ENCODE results near the gene TSKS.

Gene TSKS

DNA sequence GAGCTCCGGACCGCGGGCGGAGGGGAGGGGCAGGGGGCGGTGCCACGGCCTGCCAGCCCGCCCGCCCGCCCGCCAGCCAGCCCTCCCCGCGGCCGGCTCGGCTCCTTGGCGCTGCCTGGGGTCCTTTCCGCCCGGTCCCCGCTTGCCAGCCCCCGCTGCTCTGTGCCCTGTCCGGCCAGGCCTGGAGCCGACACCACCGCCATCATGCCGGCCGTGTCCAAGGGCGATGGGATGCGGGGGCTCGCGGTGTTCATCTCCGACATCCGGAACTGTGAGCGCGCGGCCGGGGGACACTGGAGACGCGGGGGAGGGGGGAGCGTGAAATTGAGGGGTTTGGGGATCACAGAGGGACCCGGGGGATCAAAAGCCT, 3.8 kb upstream of the TSKS start, which contains the start of gene AP2A1:
Gene AP2A1 (plus strand): TSS at position 72 of the 370 bp plus-strand sequence. CDS start 133 bp downstream, at position 205.
- Histone ChIP-seq H3K27me3 (ENCODE audit: insufficient read depth, low read length) (no peaks in the 10 kb centered on the region), H2AFZ (ENCODE audit: low read length, unreplicated experiment) (peak within 1 kb of the TSS; percentile 10), H3K36me3 (ENCODE audit: insufficient read depth, low read length) (no peaks in the 10 kb centered on the region), H3K79me2 (ENCODE audit: control insufficient read depth, insufficient read depth, low read length, unreplicated experiment) (peaks cover 42% of the 10 kb centered on the region), H3K4me1 (ENCODE audit: control insufficient read depth, insufficient read depth, low read length, unreplicated experiment) (peaks cover 7% of the 10 kb centered on the region), H3K4me3 (ENCODE audit: low read depth, low read length) (peak within 1 kb of the TSS; percentile 93), H3K27ac (ENCODE audit: low read depth, low read length) (peak within 1 kb of the TSS; percentile 98)

DNA sequence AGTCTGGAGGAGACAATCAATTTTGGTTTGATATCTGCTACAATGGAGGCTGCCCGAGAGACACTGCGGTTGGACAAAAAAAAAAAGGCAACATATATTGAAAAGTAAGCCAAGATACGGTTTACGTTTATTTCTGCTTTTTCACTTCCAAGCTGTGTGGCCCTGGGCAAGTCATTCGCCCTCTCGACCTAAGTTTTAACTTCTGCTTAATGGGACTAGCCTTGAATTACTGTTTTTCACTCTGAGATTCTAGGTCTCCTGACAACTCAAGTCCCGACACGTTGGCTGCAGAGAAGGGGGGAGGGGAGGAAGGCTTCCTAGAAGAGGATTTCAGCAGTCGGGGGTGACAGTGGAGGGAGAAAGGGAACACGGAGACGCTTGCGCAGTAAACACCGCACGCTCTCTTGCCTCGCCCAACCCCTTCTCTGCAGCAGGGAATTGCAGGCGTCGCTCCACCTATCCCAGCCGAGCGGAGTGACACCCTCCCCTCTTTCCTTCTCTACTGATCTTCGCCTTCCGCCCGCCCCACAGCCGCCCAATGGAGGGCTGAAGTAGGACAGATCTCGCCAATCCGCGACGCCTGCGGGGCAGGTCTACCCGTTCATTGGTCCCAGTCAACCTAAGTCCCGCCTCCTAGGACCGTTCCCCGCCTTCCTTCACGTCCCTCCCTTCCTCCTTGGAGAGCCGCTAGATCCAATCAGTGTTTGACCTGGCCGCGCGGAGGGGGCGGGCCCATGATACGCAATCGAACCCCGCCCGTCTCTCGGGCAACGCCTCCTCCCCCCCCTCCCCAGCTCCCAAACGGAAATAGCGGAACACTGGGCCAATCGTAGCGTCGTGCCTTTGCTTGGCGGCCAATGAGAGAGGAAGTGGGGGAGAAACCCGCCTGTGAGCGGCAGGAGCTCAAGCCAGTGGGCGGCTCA, 3.2 kb upstream of the TSKS start:
- H2AFZ ChIP-seq (ENCODE audit: low read length, unreplicated experiment): no peak overlapping the region
- peaks cover 11% of the 10 kb centered on the region for H3K4me1 ChIP-seq (ENCODE audit: control insufficient read depth, insufficient read depth, low read length, unreplicated experiment)
- no peaks in the 10 kb centered on the region for H3K27me3 ChIP-seq (ENCODE audit: insufficient read depth, low read length)
- no peaks in the 10 kb centered on the region for H3K36me3 ChIP-seq (ENCODE audit: insufficient read depth, low read length)
- peak overlapping the region; percentile 98 for H3K27ac ChIP-seq (ENCODE audit: low read depth, low read length)
- H3K79me2 ChIP-seq (ENCODE audit: control insufficient read depth, insufficient read depth, low read length, unreplicated experiment): peaks cover 39% of the 10 kb centered on the region
- H3K4me3 ChIP-seq (ENCODE audit: low read depth, low read length): peak overlapping the region; percentile 71

DNA sequence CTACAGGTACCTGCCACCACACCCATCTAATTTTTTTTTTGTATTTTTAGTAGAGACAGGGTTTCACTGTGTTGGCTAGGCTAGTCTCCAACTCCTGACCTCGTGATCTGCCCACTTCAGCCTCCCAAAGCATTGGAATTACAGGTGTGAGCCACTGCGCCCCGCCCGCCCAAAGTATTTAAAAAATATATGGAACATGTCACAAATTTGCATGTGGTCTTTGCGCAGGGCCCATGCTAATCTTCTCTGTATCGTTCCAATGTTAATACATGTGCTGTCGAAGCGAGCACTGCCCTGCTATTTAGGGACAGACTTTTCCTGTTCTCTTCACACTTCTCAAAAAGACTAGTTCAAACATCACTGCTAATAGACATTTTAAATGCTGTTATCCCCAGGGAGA, 1.2 kb upstream of the TSKS start:
- Histone ChIP-seq H3K27me3 (ENCODE audit: insufficient read depth, low read length) (no peaks in the 10 kb centered on the region), H3K79me2 (ENCODE audit: control insufficient read depth, insufficient read depth, low read length, unreplicated experiment) (peaks cover 23% of the 10 kb centered on the region), H3K4me1 (ENCODE audit: control insufficient read depth, insufficient read depth, low read length, unreplicated experiment) (peaks cover 11% of the 10 kb centered on the region), H3K27ac (ENCODE audit: low read depth, low read length) (no peak overlapping the region), H3K36me3 (ENCODE audit: insufficient read depth, low read length) (no peaks in the 10 kb centered on the region), H3K4me3 (ENCODE audit: low read depth, low read length) (no peak overlapping the region), H2AFZ (ENCODE audit: low read length, unreplicated experiment) (no peak overlapping the region)

DNA sequence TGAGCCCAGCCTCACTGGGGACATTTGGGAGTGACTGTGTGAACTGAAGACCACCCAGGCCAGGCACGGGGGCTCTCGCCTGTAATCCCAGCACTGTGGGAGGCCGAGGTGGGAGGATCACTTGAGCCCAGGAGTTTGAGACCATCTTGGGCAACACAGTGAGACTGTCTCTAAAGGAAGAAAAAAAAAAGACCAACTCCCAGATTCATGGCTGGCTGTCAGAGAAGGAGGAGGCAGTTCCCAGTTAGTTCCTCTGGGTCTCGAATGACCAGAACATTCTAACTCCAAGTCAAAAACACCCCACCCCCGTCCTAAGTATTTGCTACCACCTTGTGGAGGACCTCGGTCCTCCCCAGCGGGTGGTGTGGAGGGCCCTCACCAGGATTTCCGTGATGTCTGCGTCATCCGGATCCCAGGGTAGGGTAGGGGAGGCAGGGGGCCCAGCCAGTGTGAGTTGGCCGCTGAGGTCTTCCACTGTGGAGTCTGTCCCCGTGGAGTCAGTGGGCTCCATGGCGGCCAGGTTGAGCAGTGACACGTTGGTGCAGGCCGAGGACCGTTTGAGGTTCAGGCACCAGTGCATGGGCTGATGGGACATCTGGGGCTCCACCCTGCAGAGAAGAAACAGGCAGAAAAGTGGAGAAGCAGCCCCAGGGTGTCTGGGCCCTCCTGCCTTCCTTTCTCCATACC, 1.3 kb downstream of the TSKS start:
- Histone ChIP-seq H3K4me1 (ENCODE audit: control insufficient read depth, insufficient read depth, low read length, unreplicated experiment) (peaks cover 7% of the 10 kb centered on the region), H3K4me3 (ENCODE audit: low read depth, low read length) (no peak overlapping the region), H3K36me3 (ENCODE audit: insufficient read depth, low read length) (no peaks in the 10 kb centered on the region), H3K27ac (ENCODE audit: low read depth, low read length) (peak overlapping the region; percentile 34), H3K27me3 (ENCODE audit: insufficient read depth, low read length) (no peaks in the 10 kb centered on the region), H2AFZ (ENCODE audit: low read length, unreplicated experiment) (peak overlapping the region; percentile 77), H3K79me2 (ENCODE audit: control insufficient read depth, insufficient read depth, low read length, unreplicated experiment) (no peaks in the 10 kb centered on the region)

DNA sequence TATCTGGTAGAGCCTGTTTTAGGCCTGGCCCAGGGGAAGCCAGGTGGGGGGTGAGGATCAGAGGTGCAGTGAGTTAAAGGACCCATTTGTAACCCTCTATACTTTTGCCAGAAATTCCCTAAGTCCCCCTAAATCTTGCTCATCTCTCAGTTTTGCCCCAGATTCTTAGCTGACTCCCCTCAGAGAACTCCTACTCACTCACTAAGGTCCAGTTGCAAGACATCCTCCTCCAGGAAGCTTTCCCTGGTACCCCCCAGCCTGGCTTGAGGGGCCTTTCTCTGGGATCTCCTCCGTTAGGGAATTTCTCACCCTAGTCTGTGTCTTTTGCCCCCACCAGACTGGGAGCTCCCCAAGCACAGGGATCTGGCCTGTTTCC, 1.9 kb downstream of the TSKS start:
- Histone ChIP-seq H2AFZ (ENCODE audit: low read length, unreplicated experiment) (no peak overlapping the region), H3K36me3 (ENCODE audit: insufficient read depth, low read length) (no peaks in the 10 kb centered on the region), H3K27me3 (ENCODE audit: insufficient read depth, low read length) (no peaks in the 10 kb centered on the region), H3K27ac (ENCODE audit: low read depth, low read length) (peak overlapping the region; percentile 34), H3K79me2 (ENCODE audit: control insufficient read depth, insufficient read depth, low read length, unreplicated experiment) (no peaks in the 10 kb centered on the region), H3K4me3 (ENCODE audit: low read depth, low read length) (no peak overlapping the region), H3K4me1 (ENCODE audit: control insufficient read depth, insufficient read depth, low read length, unreplicated experiment) (peaks cover 7% of the 10 kb centered on the region)

DNA sequence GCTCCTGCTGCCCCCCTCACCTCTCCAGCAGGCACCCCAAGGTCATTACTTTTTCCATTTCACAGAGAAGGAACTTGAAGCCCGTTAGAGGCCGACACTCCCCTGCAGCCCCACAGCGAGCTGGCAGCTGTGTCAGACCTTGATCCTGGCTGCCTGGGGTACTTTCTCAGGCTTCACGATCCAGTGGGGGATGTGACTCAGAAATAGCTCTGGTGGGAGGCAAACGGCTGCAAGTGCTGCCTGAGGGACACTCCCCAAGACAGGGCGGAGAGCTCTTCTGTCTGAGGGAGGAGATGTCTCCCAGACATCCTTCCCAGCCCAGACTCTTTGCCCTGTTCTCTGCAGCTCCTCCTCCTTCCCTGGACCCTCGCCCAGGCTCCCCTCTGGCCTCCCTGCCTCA, 4.8 kb downstream of the TSKS start:
- H3K4me1 ChIP-seq (ENCODE audit: control insufficient read depth, insufficient read depth, low read length, unreplicated experiment): peaks cover 7% of the 10 kb centered on the region
- no peaks in the 10 kb centered on the region for H3K79me2 ChIP-seq (ENCODE audit: control insufficient read depth, insufficient read depth, low read length, unreplicated experiment)
- H3K4me3 ChIP-seq (ENCODE audit: low read depth, low read length): no peak overlapping the region
- H3K36me3 ChIP-seq (ENCODE audit: insufficient read depth, low read length): no peaks in the 10 kb centered on the region
- no peak overlapping the region for H3K27ac ChIP-seq (ENCODE audit: low read depth, low read length)
- H3K27me3 ChIP-seq (ENCODE audit: insufficient read depth, low read length): no peaks in the 10 kb centered on the region
- no peak overlapping the region for H2AFZ ChIP-seq (ENCODE audit: low read length, unreplicated experiment)

DNA sequence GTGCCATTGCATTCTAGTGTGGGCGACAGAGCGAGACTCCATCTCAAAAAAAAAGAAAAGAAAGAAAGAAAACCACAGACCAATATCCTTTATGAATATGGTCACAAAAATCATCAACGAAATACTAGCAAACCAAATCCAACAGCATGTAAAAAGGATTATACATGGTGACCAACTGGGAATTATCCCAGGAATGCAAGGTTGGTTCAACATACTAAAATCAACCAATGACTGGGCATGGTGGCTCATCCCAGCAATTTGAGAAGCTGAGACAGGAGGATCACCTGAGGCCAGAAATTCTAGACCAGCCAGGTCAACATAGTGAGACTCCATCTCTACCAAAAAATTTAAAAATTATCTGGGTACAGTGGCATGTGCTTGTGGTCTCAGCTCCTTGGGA, 7.2 kb downstream of the TSKS start:
- Histone ChIP-seq H3K27ac (ENCODE audit: low read depth, low read length) (0 out of 2 replicates have a peak overlapping the region, but pooled peaks have one; percentile 5), H3K4me1 (ENCODE audit: control insufficient read depth, insufficient read depth, low read length, unreplicated experiment) (peaks cover 3% of the 10 kb centered on the region), H3K27me3 (ENCODE audit: insufficient read depth, low read length) (no peaks in the 10 kb centered on the region), H3K4me3 (ENCODE audit: low read depth, low read length) (no peak overlapping the region), H3K36me3 (ENCODE audit: insufficient read depth, low read length) (no peaks in the 10 kb centered on the region), H2AFZ (ENCODE audit: low read length, unreplicated experiment) (no peak overlapping the region), H3K79me2 (ENCODE audit: control insufficient read depth, insufficient read depth, low read length, unreplicated experiment) (no peaks in the 10 kb centered on the region)

DNA sequence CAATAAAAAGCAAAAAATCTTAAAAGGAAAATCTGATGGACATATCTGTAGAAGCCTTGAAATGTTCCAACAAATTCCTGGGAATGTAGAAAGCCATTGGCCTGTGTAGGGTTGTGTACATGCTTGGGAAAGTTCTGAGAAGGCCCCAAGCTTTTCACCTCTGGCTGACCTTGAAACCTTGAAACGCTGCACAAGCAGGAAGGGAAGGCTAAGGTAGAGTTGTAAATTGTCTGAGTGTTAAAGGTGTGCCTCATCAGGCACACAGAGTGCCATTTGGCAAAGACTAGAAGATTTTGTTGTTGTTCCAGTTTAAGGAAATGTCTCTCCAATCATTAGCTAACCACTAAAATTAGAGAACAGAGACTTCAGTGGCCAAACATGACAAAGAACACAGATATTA, 10.4 kb downstream of the TSKS start:
- H3K4me3 ChIP-seq (ENCODE audit: low read depth, low read length): no peak overlapping the region
- H3K79me2 ChIP-seq (ENCODE audit: control insufficient read depth, insufficient read depth, low read length, unreplicated experiment): no peaks in the 10 kb centered on the region
- no peak overlapping the region for H2AFZ ChIP-seq (ENCODE audit: low read length, unreplicated experiment)
- no peaks in the 10 kb centered on the region for H3K36me3 ChIP-seq (ENCODE audit: insufficient read depth, low read length)
- no peak overlapping the region for H3K27ac ChIP-seq (ENCODE audit: low read depth, low read length)
- H3K27me3 ChIP-seq (ENCODE audit: insufficient read depth, low read length): no peaks in the 10 kb centered on the region
- no peaks in the 10 kb centered on the region for H3K4me1 ChIP-seq (ENCODE audit: control insufficient read depth, insufficient read depth, low read length, unreplicated experiment)

DNA sequence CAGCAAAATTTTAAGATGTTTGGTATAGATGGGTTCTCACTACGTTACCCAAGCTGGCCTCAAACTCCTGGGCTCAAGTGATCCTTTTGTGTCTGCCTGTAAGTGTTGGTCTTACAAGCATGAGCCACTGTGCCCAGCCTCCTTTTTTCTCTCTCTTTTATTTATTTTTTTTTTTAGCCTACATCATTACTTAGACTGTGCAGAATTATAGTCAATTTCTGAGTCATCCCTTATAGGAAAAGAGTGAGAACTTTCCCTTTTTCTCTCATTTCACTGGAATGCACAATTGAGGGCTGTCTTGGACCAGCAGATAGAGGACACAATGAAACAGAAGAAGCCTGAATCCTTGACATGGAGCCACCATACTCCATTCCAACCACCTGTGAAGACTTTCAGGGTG, 13.3 kb downstream of the TSKS start:
- no peak overlapping the region for H2AFZ ChIP-seq (ENCODE audit: low read length, unreplicated experiment)
- no peaks in the 10 kb centered on the region for H3K4me1 ChIP-seq (ENCODE audit: control insufficient read depth, insufficient read depth, low read length, unreplicated experiment)
- no peak overlapping the region for H3K27ac ChIP-seq (ENCODE audit: low read depth, low read length)
- no peaks in the 10 kb centered on the region for H3K79me2 ChIP-seq (ENCODE audit: control insufficient read depth, insufficient read depth, low read length, unreplicated experiment)
- no peaks in the 10 kb centered on the region for H3K36me3 ChIP-seq (ENCODE audit: insufficient read depth, low read length)
- no peak overlapping the region for H3K4me3 ChIP-seq (ENCODE audit: low read depth, low read length)
- no peaks in the 10 kb centered on the region for H3K27me3 ChIP-seq (ENCODE audit: insufficient read depth, low read length)

DNA sequence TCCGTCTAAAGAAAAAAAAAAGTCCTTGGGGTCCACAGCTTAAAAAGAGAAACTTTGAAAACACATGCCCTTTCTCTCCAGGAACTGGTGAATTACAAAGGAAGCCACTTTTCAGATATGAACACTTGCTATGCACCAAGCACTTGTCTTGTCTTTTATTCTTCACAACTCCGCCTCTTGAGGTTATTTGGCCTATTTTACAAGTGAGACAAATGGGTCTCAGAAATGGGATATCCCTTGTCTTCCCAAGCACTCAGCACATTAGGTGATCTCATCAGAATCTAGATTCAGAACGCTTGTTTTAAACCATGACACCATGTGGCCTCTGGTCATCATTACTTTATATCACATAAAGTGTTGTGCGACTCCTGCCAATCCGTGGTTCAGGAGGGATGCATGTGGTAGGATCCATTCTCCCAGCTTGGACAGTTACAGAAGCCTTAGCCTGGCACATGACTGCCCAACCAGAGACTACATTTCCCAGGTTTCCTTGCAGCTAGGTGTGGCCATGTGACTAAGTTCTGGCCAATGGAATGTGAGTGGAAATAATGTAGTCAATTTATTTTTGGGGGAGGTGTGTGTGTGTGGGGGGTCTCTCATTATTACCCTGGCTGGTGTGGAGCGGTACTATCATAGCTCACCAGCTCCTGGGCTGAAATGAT, 13.9 kb downstream of the TSKS start:
- H3K4me3 ChIP-seq (ENCODE audit: low read depth, low read length): no peak overlapping the region

More for the DNA sequence above, 13.9 kb downstream of the TSKS start:
- H3K4me1 ChIP-seq (ENCODE audit: control insufficient read depth, insufficient read depth, low read length, unreplicated experiment): no peaks in the 10 kb centered on the region
- H3K79me2 ChIP-seq (ENCODE audit: control insufficient read depth, insufficient read depth, low read length, unreplicated experiment): no peaks in the 10 kb centered on the region
- no peaks in the 10 kb centered on the region for H3K36me3 ChIP-seq (ENCODE audit: insufficient read depth, low read length)
- no peak overlapping the region for H2AFZ ChIP-seq (ENCODE audit: low read length, unreplicated experiment)
- H3K27me3 ChIP-seq (ENCODE audit: insufficient read depth, low read length): no peaks in the 10 kb centered on the region
- no peak overlapping the region for H3K27ac ChIP-seq (ENCODE audit: low read depth, low read length)

Data from ACC112 (cell line).